Kidney (tissue), 14 donors: ENCODE measurements around the gene SFTA2. TPM values are rescaled to one million over a fixed set of nuclear protein-coding genes. Genes with fewer than 3 reads are reported as not detected.
A peak's percentile ranks its signal among the peaks of the same experiment; 100 is the strongest.

Experiments used
- DNase-seq, 5 donors: peaks; one replicate each; pipeline ENCODE4 v3.0.0-alpha.2; 2013 to 2020
- FAIRE-seq: peaks from 2 replicates; lab custom pipeline; 2012; peaks lifted over from hg19 to GRCh38; lab: Jason Lieb, UNC
- H3K27ac ChIP-seq, 2 donors: one replicate each; pipeline ENCODE4 v1.7.0; 2013; ENCODE audit warnings: low read depth in 2 of 2, low read length in 2 of 2, inconsistent platforms in 1 of 2
- H3K27me3 ChIP-seq: one replicate; pipeline ENCODE4 v1.7.1; 2013; ENCODE audit warnings: low read length, inconsistent platforms; ENCODE audit not compliant: control insufficient read depth, insufficient read depth
- H3K36me3 ChIP-seq, 3 donors: one replicate each; pipeline versions ENCODE4 v1.7.0 to v1.7.1; 2013; ENCODE audit warnings: low read length in 3 of 3, control low read depth in 1 of 3, inconsistent platforms in 1 of 3; ENCODE audit not compliant: insufficient read depth in 3 of 3, control insufficient read depth in 2 of 3
- H3K4me1 ChIP-seq, 3 donors: one replicate each; pipeline versions ENCODE4 v1.7.0 to v1.7.1; 2013; ENCODE audit warnings: low read length in 3 of 3, inconsistent platforms in 1 of 3, low read depth in 1 of 3; ENCODE audit not compliant: control insufficient read depth in 2 of 3, insufficient read depth in 2 of 3
- H3K4me3 ChIP-seq, 3 donors: one replicate each; pipeline versions ENCODE4 v1.7.0 to v1.8.1; 2013; ENCODE audit warnings: low read length in 3 of 3, control low read depth in 1 of 3, inconsistent platforms in 1 of 3
- H3K9ac ChIP-seq, 3 donors: one replicate each; pipeline versions ENCODE4 v1.7.0 to v1.7.1; 2013; ENCODE audit warnings: low read length in 3 of 3, control low read depth in 1 of 3, inconsistent platforms in 1 of 3
- H3K9me3 ChIP-seq, 3 donors: one replicate each; pipeline versions ENCODE4 v1.7.0 to v1.7.1; 2013; ENCODE audit warnings: low read length in 3 of 3, control low read depth in 1 of 3, inconsistent platforms in 1 of 3; ENCODE audit not compliant: control insufficient read depth in 2 of 3, insufficient read depth in 1 of 3
- intact Hi-C: fragments of 100-400 bp; cut with DNase I; formaldehyde crosslinking; loops from one replicate; pipeline ENCODE4 v1.11.1; 2022
- polyA plus RNA-seq: library from polyadenylated mRNA; stranded (reverse); fragments of 350-450 nt; fragmentation: Illumina TruSeq; extraction: RNeasy Lipid Tissue Mini Kit (QIAGEN cat#74804); gene quantifications from one replicate; pipeline ENCODE4 v1.2.3, GENCODE V29; 2014; ENCODE audit warnings: low read depth, low replicate concordance; ENCODE audit not compliant: insufficient read depth
- total RNA-seq: library from RNA; stranded (reverse); fragmentation: NEBNext Ultra II Directional; extraction: Animal tissue kit (Norgen Biotek cat#: 25700); gene quantifications from one replicate; pipeline ENCODE4 v1.2.1, GENCODE V29; 2021
- TF ChIP-seq, protein P1 (sequence below): IDR thresholded peaks from 3 replicates; pipeline ENCODE4 v1.5.1; 2012; ENCODE audit warnings: mild to moderate bottlenecking, moderate library complexity, borderline replicate concordance; ENCODE audit not compliant: insufficient read depth; ENCODE audit errors: extremely low read depth
- donor health status: control.
- donor health status: control.
- donor health status: control.
- donor health status: control.
- donor health status: control.
- donor health status: DM: yes; HTN: yes; CAD: no.
- donor health status: Normal renal cell carcinoma (clear cell type).

SFTA2 gene
- total and polyA plus RNA-seq, 2 donors from 2014 or later: 7.4 to 30.5 TPM

DNA sequence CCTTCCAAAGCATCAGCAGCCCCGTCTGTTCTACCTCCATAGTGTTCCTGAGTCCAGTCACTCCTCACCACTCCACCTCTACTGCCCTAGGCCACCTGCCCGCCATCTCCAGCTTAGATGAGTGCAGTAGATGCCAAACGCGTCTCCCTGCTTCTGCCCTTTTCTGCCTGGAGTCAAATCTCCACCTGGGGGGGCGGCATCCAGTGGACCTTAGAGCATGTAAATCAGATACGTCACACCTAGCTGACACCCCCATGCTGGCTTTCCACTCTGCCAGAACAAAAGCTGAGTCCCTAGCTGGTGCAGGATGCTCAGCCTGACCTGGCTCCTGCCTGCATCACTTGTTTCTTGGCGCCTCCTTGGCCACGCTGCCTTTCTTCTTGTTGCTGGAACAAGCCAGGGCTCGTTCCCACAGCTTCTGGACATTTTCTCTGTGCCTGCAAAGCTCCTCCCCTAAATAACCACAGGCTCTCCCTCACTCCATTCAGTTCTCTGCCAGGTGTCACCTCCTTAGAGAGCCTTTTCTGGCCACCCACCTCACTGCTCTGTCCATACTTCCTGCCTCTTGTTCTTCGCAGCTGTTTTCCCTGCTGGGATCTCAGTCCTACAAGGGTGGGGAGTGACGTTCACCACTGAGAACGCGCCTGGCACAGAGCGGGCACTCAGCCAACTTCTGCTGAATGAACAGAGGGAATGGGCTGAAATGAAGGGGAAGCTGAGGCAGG lies 41.9 kb downstream of the SFTA2 start:
- TF ChIP-seq, protein P1, sequence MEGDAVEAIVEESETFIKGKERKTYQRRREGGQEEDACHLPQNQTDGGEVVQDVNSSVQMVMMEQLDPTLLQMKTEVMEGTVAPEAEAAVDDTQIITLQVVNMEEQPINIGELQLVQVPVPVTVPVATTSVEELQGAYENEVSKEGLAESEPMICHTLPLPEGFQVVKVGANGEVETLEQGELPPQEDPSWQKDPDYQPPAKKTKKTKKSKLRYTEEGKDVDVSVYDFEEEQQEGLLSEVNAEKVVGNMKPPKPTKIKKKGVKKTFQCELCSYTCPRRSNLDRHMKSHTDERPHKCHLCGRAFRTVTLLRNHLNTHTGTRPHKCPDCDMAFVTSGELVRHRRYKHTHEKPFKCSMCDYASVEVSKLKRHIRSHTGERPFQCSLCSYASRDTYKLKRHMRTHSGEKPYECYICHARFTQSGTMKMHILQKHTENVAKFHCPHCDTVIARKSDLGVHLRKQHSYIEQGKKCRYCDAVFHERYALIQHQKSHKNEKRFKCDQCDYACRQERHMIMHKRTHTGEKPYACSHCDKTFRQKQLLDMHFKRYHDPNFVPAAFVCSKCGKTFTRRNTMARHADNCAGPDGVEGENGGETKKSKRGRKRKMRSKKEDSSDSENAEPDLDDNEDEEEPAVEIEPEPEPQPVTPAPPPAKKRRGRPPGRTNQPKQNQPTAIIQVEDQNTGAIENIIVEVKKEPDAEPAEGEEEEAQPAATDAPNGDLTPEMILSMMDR: no peak
- Histone ChIP-seq H3K4me3 (no peak overlapping the region), H3K27ac (no peak overlapping the region), H3K36me3 (peaks cover 7 to 36% (median 18%) of the 10 kb centered on the region in 3 donors), H3K9me3 (no peaks in the 10 kb centered on the region), H3K27me3 (no peaks in the 10 kb centered on the region), H3K9ac (no peak overlapping the region), H3K4me1 (peaks cover 3 to 19% (median 11%) of the 10 kb centered on the region in 3 donors)
- intact Hi-C loops: loop anchor here (10.0 kb wide), 1 partner anchor 155 kb away; no protein-coding TSS in a partner anchor
- FAIRE-seq (no peak), DNase-seq (peak in 1 of 5 donors; percentile 32)

DNA sequence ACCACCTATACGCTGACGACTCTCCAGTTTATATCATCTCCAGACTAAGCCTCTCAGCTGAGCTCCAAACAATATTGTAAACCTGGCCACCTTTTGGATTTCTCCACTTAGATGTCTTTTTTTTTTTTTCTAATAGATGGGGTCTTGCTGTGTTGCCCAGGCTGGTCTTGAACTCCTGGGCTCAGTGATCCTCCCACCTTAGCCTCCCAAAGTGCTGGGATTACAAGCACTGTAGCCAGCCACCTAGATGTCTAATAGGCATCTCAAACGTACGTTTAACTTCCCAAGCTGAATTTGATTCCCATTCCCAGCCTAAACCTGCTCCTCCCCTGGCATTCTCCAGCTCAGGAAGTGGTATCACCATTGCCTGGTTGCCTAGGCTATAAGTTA lies 42.5 kb downstream of the SFTA2 start:
- no peaks in the 10 kb centered on the region for H3K9me3 ChIP-seq
- H3K27me3 ChIP-seq: no peaks in the 10 kb centered on the region
- TF ChIP-seq, protein P1: no peak
- H3K4me3 ChIP-seq: no peak overlapping the region
- peaks cover 3 to 22% (median 11%) of the 10 kb centered on the region in 3 donors for H3K4me1 ChIP-seq
- no peak overlapping the region for H3K27ac ChIP-seq
- intact Hi-C loops: loop anchor here (10.0 kb wide), 1 partner anchor 155 kb away; no protein-coding TSS in a partner anchor
- no peak overlapping the region for H3K9ac ChIP-seq
- no peak for FAIRE-seq
- H3K36me3 ChIP-seq: peaks cover 3 to 31% (median 13%) of the 10 kb centered on the region in 3 donors
- DNase-seq: no peak

GRCh38 chr6:30888816-30889495 lies 43.0 kb downstream of the SFTA2 start:
- FAIRE-seq (no peak), DNase-seq (peak in 1 of 5 donors; percentile 29)
- Histone ChIP-seq H3K9ac (no peak overlapping the region), H3K9me3 (no peaks in the 10 kb centered on the region), H3K27me3 (no peaks in the 10 kb centered on the region), H3K27ac (no peak overlapping the region), H3K36me3 (peaks cover 3 to 26% (median 11%) of the 10 kb centered on the region in 3 donors), H3K4me3 (no peak overlapping the region), H3K4me1 (peaks cover 3 to 22% (median 11%) of the 10 kb centered on the region in 3 donors)
- TF ChIP-seq, protein P1: no peak
- intact Hi-C loops: loop anchor here (10.0 kb wide), 1 partner anchor 154 kb away; no protein-coding TSS in a partner anchor
